ENCODE data around the gene CYP11A1.

The CYP11A1 gene

GRCh38 chr15:74320352-74321247 is 46.8 kb downstream of the CYP11A1 start:
- DNase-seq (ENCODE audit: low spot score): no peak

- no peak for DNase-seq (ENCODE audit: low spot score)
Observed at GRCh38 chr15:74319596-74320351, 47.7 kb downstream of the CYP11A1 start.

- DNase-seq (ENCODE audit: low spot score): no peak
Observed at GRCh38 chr15:74319138-74319460, 48.3 kb downstream of the CYP11A1 start.

- DNase-seq (ENCODE audit: low spot score): no peak
Observed at GRCh38 chr15:74318376-74319137, 48.9 kb downstream of the CYP11A1 start.

- DNase-seq (ENCODE audit: low spot score): no peak
Observed at GRCh38 chr15:74317820-74318375, 49.5 kb downstream of the CYP11A1 start.

GRCh38 chr15:74316141-74316540 is 51.3 kb downstream of the CYP11A1 start:
- no peak for DNase-seq (ENCODE audit: low spot score)

- no peak for DNase-seq (ENCODE audit: low spot score)
Observed at GRCh38 chr15:74315626-74316025, 51.8 kb downstream of the CYP11A1 start.

- DNase-seq (ENCODE audit: low spot score): no peak
Observed at GRCh38 chr15:74314795-74315438, 52.5 kb downstream of the CYP11A1 start.

GRCh38 chr15:74313889-74314288 is 53.6 kb downstream of the CYP11A1 start:
- DNase-seq (ENCODE audit: low spot score): no peak

- DNase-seq (ENCODE audit: low spot score): no peak
Observed at GRCh38 chr15:74312445-74313007, 54.9 kb downstream of the CYP11A1 start.

GRCh38 chr15:74311734-74312444 is 55.6 kb downstream of the CYP11A1 start:
- DNase-seq (ENCODE audit: low spot score): no peak

GRCh38 chr15:74307827-74308811 is 59.3 kb downstream of the CYP11A1 start:
- DNase-seq (ENCODE audit: low spot score): no peak

GRCh38 chr15:74306781-74307217 is 60.6 kb downstream of the CYP11A1 start:
- DNase-seq (ENCODE audit: low spot score): no peak

- DNase-seq (ENCODE audit: low spot score): no peak
Observed at GRCh38 chr15:74305687-74306086, 61.8 kb downstream of the CYP11A1 start.

GRCh38 chr15:74304431-74304830 is 63.0 kb downstream of the CYP11A1 start:
- no peak for DNase-seq (ENCODE audit: low spot score)

- no peak for DNase-seq (ENCODE audit: low spot score)
Observed at GRCh38 chr15:74303741-74304309, 63.6 kb downstream of the CYP11A1 start.

GRCh38 chr15:74302821-74303359 is 64.6 kb downstream of the CYP11A1 start:
- no peak for DNase-seq (ENCODE audit: low spot score)

- DNase-seq (ENCODE audit: low spot score): no peak
Observed at GRCh38 chr15:74301583-74302361, 65.7 kb downstream of the CYP11A1 start.

Measured in CD4-positive, alpha-beta T cell treated with Interleukin-6 at 100 ng/mL for 8 hours (primary cell).